Karpas-422 (cell line): ENCODE results near the gene LAMTOR5. TPM values are rescaled to one million over a fixed set of nuclear protein-coding genes. Genes with fewer than 3 reads are reported as not detected.
A peak's percentile ranks its signal among the peaks of the same experiment; 100 is the strongest.

ENCODE experiments used
- DNase-seq: peaks from one replicate; pipeline ENCODE4 v3.0.0-alpha.2; 2015
- H2AFZ ChIP-seq: fragments of 200-600 bp; sonication (generic); 2 replicates; pipeline ENCODE4 v1.6.1; 2014; ENCODE audit warnings: antibody characterized with exemption, low read length, mixed read lengths
- H3K27ac ChIP-seq: fragments of 200-600 bp; sonication (generic); 2 replicates; pipeline ENCODE4 v1.5.1; 2014; ENCODE audit warnings: mild to moderate bottlenecking, low read length, moderate library complexity
- H3K27me3 ChIP-seq: fragments of 200-600 bp; sonication (generic); 2 replicates; pipeline ENCODE4 v1.6.1; 2014; ENCODE audit warnings: low read length, mixed read lengths
- H3K36me3 ChIP-seq: fragments of 200-600 bp; sonication (generic); 2 replicates; pipeline ENCODE4 v1.6.1; 2014; ENCODE audit warnings: low read length, mixed read lengths; ENCODE audit not compliant: insufficient read depth
- H3K4me1 ChIP-seq: fragments of 200-600 bp; sonication (generic); 2 replicates; pipeline ENCODE4 v1.6.1; 2014; ENCODE audit warnings: mild to moderate bottlenecking, low read length, mixed read lengths
- H3K4me2 ChIP-seq: fragments of 200-600 bp; sonication (generic); 2 replicates; pipeline ENCODE4 v1.6.1; 2014; ENCODE audit warnings: low read length, low read depth, mild to moderate bottlenecking; ENCODE audit not compliant: poor library complexity, severe bottlenecking
- H3K4me3 ChIP-seq: fragments of 200-600 bp; sonication (generic); 2 replicates; pipeline ENCODE4 v1.5.1; 2014; ENCODE audit warnings: mild to moderate bottlenecking, antibody characterized with exemption, low read length, mixed read lengths
- H3K79me2 ChIP-seq: fragments of 200-600 bp; sonication (generic); 2 replicates; pipeline ENCODE4 v1.6.1; 2014; ENCODE audit warnings: mild to moderate bottlenecking, low read length, mixed read lengths
- H3K9ac ChIP-seq: fragments of 200-600 bp; sonication (generic); 2 replicates; pipeline ENCODE4 v1.6.0; 2014; ENCODE audit warnings: low read length
- H3K9me2 ChIP-seq: fragments of 200-600 bp; sonication (generic), shearing (Covaris generic); replicated peaks from 2 replicates; pipeline ENCODE4 v1.6.0; 2014; ENCODE audit warnings: mild to moderate bottlenecking, low read length, moderate library complexity; ENCODE audit not compliant: insufficient read depth
- H3K9me3 ChIP-seq: fragments of 300-700, 200-600 bp; sonication (generic); 2 replicates; pipeline ENCODE4 v1.6.1; 2014; ENCODE audit warnings: low read length, mixed read lengths
- H4K20me1 ChIP-seq: fragments of 200-600 bp; sonication (generic); 2 replicates; pipeline ENCODE4 v1.6.1; 2014; ENCODE audit warnings: mild to moderate bottlenecking, antibody characterized with exemption, low read length, low read depth; ENCODE audit not compliant: insufficient read depth
- total RNA-seq: library from RNA; depleted of rRNA; stranded (reverse); fragments of >200 nt; shearing (Covaris generic); gene quantifications from 2 replicates; pipeline ENCODE4 v1.2.3, GENCODE V29; 2014; ENCODE audit warnings: low replicate concordance

The LAMTOR5 gene
- total RNA-seq, 1 experiment from 2014 or later, result 401 TPM

DNA sequence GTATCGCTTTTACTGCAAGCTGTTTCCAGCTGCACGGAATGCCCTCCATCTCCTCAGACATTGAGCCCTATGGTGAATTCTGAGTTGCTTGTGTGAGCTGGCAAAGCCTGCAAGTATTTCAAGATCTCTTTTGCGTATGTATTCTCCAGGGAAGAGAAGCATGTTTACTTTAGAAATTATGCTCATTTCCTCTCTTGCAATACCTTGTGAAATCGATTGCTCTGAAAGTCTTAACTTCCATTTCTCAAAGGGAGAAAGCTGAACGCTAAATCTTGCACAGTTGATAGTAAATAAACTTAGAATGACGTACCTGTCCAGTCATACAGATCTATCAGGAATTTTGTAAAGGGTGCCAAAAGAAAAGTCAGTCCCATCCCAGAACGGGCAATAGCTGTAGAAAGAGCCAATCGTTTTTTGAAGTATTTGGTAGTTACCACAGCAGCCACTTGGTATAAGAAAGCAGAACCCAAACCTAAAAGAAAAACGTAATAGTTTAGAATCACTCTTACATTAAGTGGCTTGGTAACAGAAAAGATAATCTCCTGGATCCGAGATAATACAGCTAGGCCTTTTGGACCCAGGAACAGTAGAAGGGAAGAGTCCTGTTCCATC lies 26.7 kb downstream of the LAMTOR5 start:
- Histone ChIP-seq H3K27ac (peak overlapping the region; percentile 99), H4K20me1 (no peaks in the 10 kb centered on the region), H3K4me1 (peaks cover 94% of the 10 kb centered on the region), H3K9ac (peak overlapping the region; percentile 52), H3K79me2 (peaks cover 18% of the 10 kb centered on the region), H3K9me2 (no peaks in the 10 kb centered on the region), H2AFZ (no peak overlapping the region), H3K27me3 (no peaks in the 10 kb centered on the region), H3K4me2 (peak overlapping the region; percentile 74), H3K36me3 (peaks cover 48% of the 10 kb centered on the region), H3K4me3 (no peak overlapping the region; the same call in 1 of the 2 replicates), H3K9me3 (no peaks in the 10 kb centered on the region)
- DNase-seq, result peak; percentile 86

DNA sequence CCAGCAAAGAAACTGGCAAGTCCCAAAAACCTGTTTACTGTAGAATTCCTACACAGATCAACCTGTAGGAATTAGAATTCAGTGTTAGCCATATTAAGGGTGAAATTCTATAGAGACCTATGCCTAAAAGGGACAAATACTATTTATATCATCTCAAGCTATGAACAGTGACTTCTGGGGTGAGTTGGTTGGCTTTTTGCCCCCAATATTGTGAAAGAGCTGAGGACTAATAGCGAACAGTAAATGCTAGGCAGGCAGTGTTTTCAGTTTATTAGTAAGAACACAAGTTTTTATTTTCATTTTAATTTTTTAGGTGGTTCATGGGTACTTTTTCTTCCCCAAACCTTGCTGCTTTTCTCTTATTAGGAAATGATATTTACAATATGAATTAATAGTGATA lies 32.0 kb downstream of the LAMTOR5 start:
- no peak for DNase-seq
- Histone ChIP-seq H3K9ac (no peak overlapping the region), H3K9me3 (no peaks in the 10 kb centered on the region), H3K4me2 (no peak overlapping the region), H3K4me1 (peaks cover 75% of the 10 kb centered on the region), H2AFZ (no peak overlapping the region), H3K27ac (peak overlapping the region; percentile 50), H3K27me3 (no peaks in the 10 kb centered on the region), H3K79me2 (peaks cover 48% of the 10 kb centered on the region), H3K36me3 (peaks cover 93% of the 10 kb centered on the region), H3K4me3 (no peak overlapping the region), H4K20me1 (no peaks in the 10 kb centered on the region), H3K9me2 (no peaks in the 10 kb centered on the region)

DNA sequence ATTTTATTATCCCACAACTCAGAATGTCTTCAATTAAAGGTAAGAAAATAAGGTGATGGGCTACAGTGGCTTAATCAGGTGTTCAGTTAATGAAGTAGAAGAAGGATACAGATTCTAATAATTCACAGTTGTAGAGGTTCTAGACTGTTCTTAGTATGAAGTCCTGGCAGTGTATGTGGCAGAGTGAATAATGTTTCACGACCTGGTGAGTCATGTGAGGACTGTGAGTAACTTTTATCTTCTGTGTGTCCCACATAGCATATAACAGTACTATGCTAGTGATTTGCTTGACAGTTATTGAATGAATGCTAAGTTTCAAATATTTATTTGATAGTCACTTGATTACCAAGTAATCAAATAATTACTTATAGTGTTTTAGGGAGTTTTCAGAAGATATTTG lies 36.7 kb downstream of the LAMTOR5 start:
- Histone ChIP-seq H2AFZ (no peak overlapping the region), H3K27ac (peak overlapping the region; percentile 60), H4K20me1 (no peaks in the 10 kb centered on the region), H3K27me3 (no peaks in the 10 kb centered on the region), H3K4me2 (no peak overlapping the region), H3K9ac (no peak overlapping the region), H3K9me2 (no peaks in the 10 kb centered on the region), H3K36me3 (peaks cover 74% of the 10 kb centered on the region), H3K4me1 (peaks cover 41% of the 10 kb centered on the region), H3K9me3 (no peaks in the 10 kb centered on the region), H3K79me2 (peaks cover 77% of the 10 kb centered on the region), H3K4me3 (no peak overlapping the region)
- peak; percentile 39 for DNase-seq

DNA sequence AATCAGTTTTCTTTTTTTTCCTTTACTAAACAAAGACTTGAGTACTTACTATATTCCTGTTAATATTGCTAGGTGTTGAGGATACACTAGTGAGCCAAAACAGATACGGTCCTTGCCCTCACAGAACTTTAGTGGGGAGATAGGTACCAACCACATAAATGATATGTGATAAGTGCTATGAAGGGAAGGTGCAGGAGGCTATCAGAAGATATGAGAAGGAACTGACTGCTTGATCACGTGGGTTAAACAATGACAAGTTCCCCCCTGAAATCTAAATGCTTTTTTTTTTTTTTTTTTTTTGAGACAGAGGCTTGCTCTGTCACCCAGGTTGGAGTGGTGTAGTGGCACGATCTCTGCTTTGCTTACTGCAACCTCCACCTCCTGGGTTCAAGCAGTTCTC lies 43.3 kb downstream of the LAMTOR5 start:
- Histone ChIP-seq H3K4me3 (no peak overlapping the region), H3K9me3 (no peaks in the 10 kb centered on the region), H3K36me3 (peaks cover 59% of the 10 kb centered on the region), H3K27me3 (no peaks in the 10 kb centered on the region), H3K79me2 (peaks cover 99% of the 10 kb centered on the region), H2AFZ (no peak overlapping the region), H3K4me2 (no peak overlapping the region), H3K9ac (no peak overlapping the region), H3K27ac (no peak overlapping the region), H3K4me1 (no peaks in the 10 kb centered on the region), H4K20me1 (peaks cover 17% of the 10 kb centered on the region), H3K9me2 (no peaks in the 10 kb centered on the region)
- DNase-seq, result peak; percentile 43

DNA sequence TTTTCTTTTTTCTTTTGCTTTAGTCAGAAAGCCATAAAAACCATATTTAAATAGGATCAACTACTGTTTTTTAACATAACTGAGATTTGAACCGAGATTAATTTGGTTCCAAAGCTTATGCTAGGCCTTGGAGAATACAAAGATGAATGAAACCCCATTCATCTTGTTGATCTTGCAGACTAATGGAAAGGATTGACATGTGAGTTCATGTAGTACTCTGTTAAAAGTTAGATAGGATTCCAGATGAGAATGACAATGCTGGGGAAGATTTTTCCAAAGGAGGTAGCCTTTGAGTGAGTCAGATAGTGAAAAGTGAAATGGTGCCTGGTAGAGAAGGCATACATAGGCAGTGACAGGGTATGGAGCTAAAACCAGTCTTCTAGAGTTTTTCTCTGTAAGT lies 45.6 kb downstream of the LAMTOR5 start:
- Histone ChIP-seq H3K4me1 (no peaks in the 10 kb centered on the region), H3K9me3 (no peaks in the 10 kb centered on the region), H3K27me3 (no peaks in the 10 kb centered on the region), H3K4me3 (no peak overlapping the region), H2AFZ (no peak overlapping the region), H3K27ac (peak overlapping the region; percentile 9; the same call in 1 of the 2 replicates), H3K36me3 (peaks cover 73% of the 10 kb centered on the region), H3K4me2 (no peak overlapping the region), H3K9ac (no peak overlapping the region), H3K9me2 (no peaks in the 10 kb centered on the region), H3K79me2 (peaks cover 99% of the 10 kb centered on the region), H4K20me1 (peaks cover 31% of the 10 kb centered on the region)
- DNase-seq, result peak; percentile 37

DNA sequence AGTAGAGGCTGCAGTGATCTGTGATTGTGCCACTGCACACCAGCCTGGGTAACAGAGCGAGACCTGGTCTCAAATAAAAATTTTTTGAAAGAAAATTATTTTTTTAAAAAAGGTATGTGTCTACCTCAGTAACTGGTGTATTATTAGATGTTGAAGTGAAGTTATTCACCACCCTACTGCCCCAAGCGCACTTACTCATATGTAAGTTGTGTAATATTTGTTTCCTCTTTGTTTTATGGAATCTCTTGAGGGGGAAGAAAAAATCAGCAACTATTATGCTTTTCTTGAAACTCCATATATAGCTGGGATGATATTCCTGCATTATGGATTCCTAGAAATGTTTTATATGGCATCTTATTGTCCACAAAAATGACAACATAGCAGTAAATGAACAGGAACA lies 47.1 kb downstream of the LAMTOR5 start:
- Histone ChIP-seq H2AFZ (no peak overlapping the region), H3K27me3 (no peaks in the 10 kb centered on the region), H3K9ac (no peak overlapping the region), H3K79me2 (peaks cover 99% of the 10 kb centered on the region), H3K4me3 (no peak overlapping the region), H3K9me2 (no peaks in the 10 kb centered on the region), H3K4me2 (no peak overlapping the region), H3K36me3 (peaks cover 76% of the 10 kb centered on the region), H3K9me3 (no peaks in the 10 kb centered on the region), H3K27ac (no peak overlapping the region), H4K20me1 (peaks cover 29% of the 10 kb centered on the region), H3K4me1 (peaks cover 8% of the 10 kb centered on the region)
- DNase-seq, result peak; percentile 34

DNA sequence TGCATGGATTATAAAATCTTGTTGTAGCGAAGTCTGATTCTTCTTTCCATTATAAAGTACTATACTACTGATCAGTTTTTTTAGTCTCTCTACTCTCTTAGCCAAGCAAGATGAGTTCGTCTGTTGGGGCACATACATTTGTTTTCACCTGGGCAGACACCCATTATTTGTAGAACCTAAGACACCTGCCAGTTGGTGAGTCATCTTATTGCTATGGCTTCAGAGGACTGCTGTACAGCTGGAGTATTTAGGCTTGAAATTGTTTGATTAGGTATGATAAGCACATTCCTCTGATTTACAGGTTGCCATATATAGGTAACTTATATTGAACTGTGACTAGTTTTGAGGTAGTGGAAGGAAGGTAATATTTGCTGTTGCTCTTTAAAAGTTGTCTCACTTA lies 51.1 kb downstream of the LAMTOR5 start:
- peaks cover 99% of the 10 kb centered on the region for H3K79me2 ChIP-seq
- H3K4me1 ChIP-seq, result peaks cover 37% of the 10 kb centered on the region
- no peaks in the 10 kb centered on the region for H3K9me2 ChIP-seq
- H3K4me2 ChIP-seq, result no peak overlapping the region
- peak overlapping the region; percentile 54; the same call in 1 of the 2 replicates for H3K27ac ChIP-seq
- no peak overlapping the region for H2AFZ ChIP-seq
- H3K36me3 ChIP-seq, result peaks cover 72% of the 10 kb centered on the region
- H4K20me1 ChIP-seq, result peaks cover 37% of the 10 kb centered on the region
- DNase-seq, result peak; percentile 37
- no peaks in the 10 kb centered on the region for H3K9me3 ChIP-seq
- H3K27me3 ChIP-seq, result no peaks in the 10 kb centered on the region
- no peak overlapping the region for H3K9ac ChIP-seq
- no peak overlapping the region for H3K4me3 ChIP-seq

DNA sequence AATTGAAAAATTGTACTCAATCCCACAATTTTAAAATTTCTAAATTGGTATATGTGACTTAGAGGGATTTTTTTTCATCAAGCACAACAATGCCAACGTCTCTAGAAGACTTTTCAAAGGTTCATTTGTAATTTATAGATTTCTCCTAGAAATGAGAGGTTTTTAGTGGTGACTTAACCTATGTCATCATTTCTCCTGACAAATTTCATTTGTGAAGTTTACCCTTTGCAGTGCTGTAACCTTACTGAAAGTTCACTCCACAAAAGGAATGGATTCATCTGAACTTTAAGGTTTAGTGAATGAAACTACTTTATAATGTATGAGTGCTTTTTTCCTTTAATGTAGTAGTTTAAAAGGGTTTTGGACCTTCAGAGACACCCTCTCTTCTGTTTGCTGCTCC lies 52.2 kb downstream of the LAMTOR5 start:
- Histone ChIP-seq H3K4me3 (no peak overlapping the region), H2AFZ (no peak overlapping the region), H4K20me1 (peaks cover 40% of the 10 kb centered on the region), H3K9me3 (no peaks in the 10 kb centered on the region), H3K4me2 (peak overlapping the region; percentile 5), H3K9me2 (no peaks in the 10 kb centered on the region), H3K79me2 (peaks cover 100% of the 10 kb centered on the region), H3K36me3 (peaks cover 77% of the 10 kb centered on the region; the same call in 1 of the 2 replicates), H3K27ac (peak overlapping the region; percentile 54), H3K27me3 (no peaks in the 10 kb centered on the region), H3K9ac (no peak overlapping the region), H3K4me1 (peaks cover 47% of the 10 kb centered on the region)
- DNase-seq, result peak; percentile 38
